ENCODE results near the gene ZNF662.

The ZNF662 gene

DNA sequence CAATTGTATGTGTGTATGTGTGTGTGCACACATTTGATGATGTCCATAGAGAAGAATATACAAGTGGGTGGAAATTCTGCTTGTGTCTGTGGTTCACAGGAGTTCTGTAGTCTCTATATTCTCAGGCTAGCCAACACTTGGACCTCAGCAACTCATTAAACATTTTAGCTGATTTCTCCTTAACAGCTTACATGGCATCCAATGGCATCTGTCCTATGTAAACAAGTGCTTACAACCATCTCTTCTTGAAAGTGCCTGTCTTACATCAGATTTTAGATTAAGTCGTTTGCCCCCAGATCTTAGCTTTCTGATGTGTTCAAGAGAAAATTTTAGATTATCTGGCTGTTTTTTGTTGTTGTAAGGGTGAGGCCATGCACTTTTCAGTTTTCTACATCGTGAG is 29.0 kb downstream of the ZNF662 start:
- H3K4me3 ChIP-seq (IDR thresholded peaks at IDR 0.05; ENCODE audit: insufficient read depth, low read depth, low read length) = no peak overlapping the region
- no peaks in the 10 kb centered on the region for H3K79me2 ChIP-seq (ENCODE audit: insufficient read depth, low read depth)
- no peaks in the 10 kb centered on the region for H3K27me3 ChIP-seq (ENCODE audit: insufficient read depth, low read depth)
- TF ChIP-seq, protein P1, sequence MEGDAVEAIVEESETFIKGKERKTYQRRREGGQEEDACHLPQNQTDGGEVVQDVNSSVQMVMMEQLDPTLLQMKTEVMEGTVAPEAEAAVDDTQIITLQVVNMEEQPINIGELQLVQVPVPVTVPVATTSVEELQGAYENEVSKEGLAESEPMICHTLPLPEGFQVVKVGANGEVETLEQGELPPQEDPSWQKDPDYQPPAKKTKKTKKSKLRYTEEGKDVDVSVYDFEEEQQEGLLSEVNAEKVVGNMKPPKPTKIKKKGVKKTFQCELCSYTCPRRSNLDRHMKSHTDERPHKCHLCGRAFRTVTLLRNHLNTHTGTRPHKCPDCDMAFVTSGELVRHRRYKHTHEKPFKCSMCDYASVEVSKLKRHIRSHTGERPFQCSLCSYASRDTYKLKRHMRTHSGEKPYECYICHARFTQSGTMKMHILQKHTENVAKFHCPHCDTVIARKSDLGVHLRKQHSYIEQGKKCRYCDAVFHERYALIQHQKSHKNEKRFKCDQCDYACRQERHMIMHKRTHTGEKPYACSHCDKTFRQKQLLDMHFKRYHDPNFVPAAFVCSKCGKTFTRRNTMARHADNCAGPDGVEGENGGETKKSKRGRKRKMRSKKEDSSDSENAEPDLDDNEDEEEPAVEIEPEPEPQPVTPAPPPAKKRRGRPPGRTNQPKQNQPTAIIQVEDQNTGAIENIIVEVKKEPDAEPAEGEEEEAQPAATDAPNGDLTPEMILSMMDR (conservative IDR thresholded peaks at IDR 0.05; ENCODE audit: low read depth, low read length) = no peak
- H3K36me3 ChIP-seq (ENCODE audit: insufficient read depth) = no peaks in the 10 kb centered on the region
- no peaks in the 10 kb centered on the region for H3K4me1 ChIP-seq (ENCODE audit: low read depth, poor library complexity, severe bottlenecking)
- no peak overlapping the region for H2AFZ ChIP-seq (ENCODE audit: low read depth)
- H3K27ac ChIP-seq = no peak overlapping the region
- no peak overlapping the region for H3K4me2 ChIP-seq
- no peak overlapping the region for H3K9ac ChIP-seq
- H4K20me1 ChIP-seq (ENCODE audit: insufficient read depth) = no peaks in the 10 kb centered on the region

- Histone ChIP-seq H2AFZ (ENCODE audit: low read depth) (no peak overlapping the region), H3K36me3 (ENCODE audit: insufficient read depth) (no peaks in the 10 kb centered on the region), H3K4me3 (IDR thresholded peaks at IDR 0.05; ENCODE audit: insufficient read depth, low read depth, low read length) (no peak overlapping the region), H4K20me1 (ENCODE audit: insufficient read depth) (no peaks in the 10 kb centered on the region), H3K27ac (no peak overlapping the region), H3K79me2 (ENCODE audit: insufficient read depth, low read depth) (no peaks in the 10 kb centered on the region), H3K27me3 (ENCODE audit: insufficient read depth, low read depth) (no peaks in the 10 kb centered on the region), H3K4me1 (ENCODE audit: low read depth, poor library complexity, severe bottlenecking) (no peaks in the 10 kb centered on the region), H3K9ac (no peak overlapping the region), H3K4me2 (no peak overlapping the region)
- TF ChIP-seq, protein P1 (conservative IDR thresholded peaks at IDR 0.05; ENCODE audit: low read depth, low read length) = no peak
Observed at GRCh38 chr3:42935472-42935871, 29.5 kb downstream of the ZNF662 start.

- Histone ChIP-seq H3K27me3 (ENCODE audit: insufficient read depth, low read depth) (no peaks in the 10 kb centered on the region), H3K4me2 (no peak overlapping the region), H3K79me2 (ENCODE audit: insufficient read depth, low read depth) (no peaks in the 10 kb centered on the region), H3K27ac (no peak overlapping the region), H3K4me1 (ENCODE audit: low read depth, poor library complexity, severe bottlenecking) (no peaks in the 10 kb centered on the region), H3K4me3 (IDR thresholded peaks at IDR 0.05; ENCODE audit: insufficient read depth, low read depth, low read length) (no peak overlapping the region), H3K9ac (no peak overlapping the region), H3K36me3 (ENCODE audit: insufficient read depth) (no peaks in the 10 kb centered on the region), H4K20me1 (ENCODE audit: insufficient read depth) (no peaks in the 10 kb centered on the region), H2AFZ (ENCODE audit: low read depth) (no peak overlapping the region)
- TF ChIP-seq, protein P1 (conservative IDR thresholded peaks at IDR 0.05; ENCODE audit: low read depth, low read length) = no peak
Observed at GRCh38 chr3:42936157-42936981, 30.4 kb downstream of the ZNF662 start.

GRCh38 chr3:42937334-42937733 is 31.4 kb downstream of the ZNF662 start:
- no peak overlapping the region for H3K27ac ChIP-seq
- H3K9ac ChIP-seq = no peak overlapping the region
- no peak overlapping the region for H3K4me3 ChIP-seq (IDR thresholded peaks at IDR 0.05; ENCODE audit: insufficient read depth, low read depth, low read length)
- H3K27me3 ChIP-seq (ENCODE audit: insufficient read depth, low read depth) = no peaks in the 10 kb centered on the region
- no peaks in the 10 kb centered on the region for H3K36me3 ChIP-seq (ENCODE audit: insufficient read depth)
- H4K20me1 ChIP-seq (ENCODE audit: insufficient read depth) = no peaks in the 10 kb centered on the region
- no peaks in the 10 kb centered on the region for H3K79me2 ChIP-seq (ENCODE audit: insufficient read depth, low read depth)
- no peak overlapping the region for H2AFZ ChIP-seq (ENCODE audit: low read depth)
- H3K4me1 ChIP-seq (ENCODE audit: low read depth, poor library complexity, severe bottlenecking) = no peaks in the 10 kb centered on the region
- H3K4me2 ChIP-seq = no peak overlapping the region
- TF ChIP-seq, protein P1 (conservative IDR thresholded peaks at IDR 0.05; ENCODE audit: low read depth, low read length) = no peak

Data from KMS-11 (cell line).